Measurements from ENCODE around the gene NARS2. TPM values are rescaled to one million over a fixed set of nuclear protein-coding genes. Genes with fewer than 3 reads are reported as not detected.

The NARS2 gene
- total and polyA plus RNA-seq, 10 of the 15 experiments (the other 5 are each of a cell fraction or from before 2014, with no cell fraction given), result 22.2 to 45.3 (median 36.3) TPM

DNA sequence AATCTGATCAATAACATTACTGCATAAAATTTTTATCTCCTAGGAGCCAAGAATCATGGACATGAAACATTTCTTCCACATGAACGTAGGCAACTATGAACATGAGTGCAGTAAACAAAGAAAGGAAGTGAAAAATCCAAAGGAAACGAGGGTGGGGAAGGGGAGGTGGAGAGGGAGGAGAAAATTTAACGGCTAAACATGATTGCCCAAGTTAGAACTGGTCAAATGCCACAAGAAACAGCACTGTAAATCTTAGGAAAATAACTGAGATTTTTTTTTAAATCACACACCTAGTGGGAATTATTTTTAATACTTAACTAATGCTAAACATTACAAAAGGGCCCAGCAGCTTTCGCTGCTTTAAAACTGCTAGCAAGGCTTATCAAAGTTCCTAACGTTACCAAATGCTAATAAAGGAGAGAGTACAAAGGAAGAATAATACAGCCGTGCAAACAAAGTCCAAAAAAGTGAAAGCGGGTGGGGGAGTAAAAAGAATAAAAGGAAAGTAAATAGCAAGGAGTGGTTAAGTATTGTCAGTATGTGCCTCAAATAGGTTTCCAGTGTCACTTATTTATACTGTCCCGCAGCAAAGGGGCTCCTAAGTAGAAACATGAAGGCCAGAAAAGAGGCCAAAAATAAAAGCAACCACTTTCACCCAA is 13.7 kb downstream of the NARS2 start (continued):
- TF ChIP-seq, protein P1, sequence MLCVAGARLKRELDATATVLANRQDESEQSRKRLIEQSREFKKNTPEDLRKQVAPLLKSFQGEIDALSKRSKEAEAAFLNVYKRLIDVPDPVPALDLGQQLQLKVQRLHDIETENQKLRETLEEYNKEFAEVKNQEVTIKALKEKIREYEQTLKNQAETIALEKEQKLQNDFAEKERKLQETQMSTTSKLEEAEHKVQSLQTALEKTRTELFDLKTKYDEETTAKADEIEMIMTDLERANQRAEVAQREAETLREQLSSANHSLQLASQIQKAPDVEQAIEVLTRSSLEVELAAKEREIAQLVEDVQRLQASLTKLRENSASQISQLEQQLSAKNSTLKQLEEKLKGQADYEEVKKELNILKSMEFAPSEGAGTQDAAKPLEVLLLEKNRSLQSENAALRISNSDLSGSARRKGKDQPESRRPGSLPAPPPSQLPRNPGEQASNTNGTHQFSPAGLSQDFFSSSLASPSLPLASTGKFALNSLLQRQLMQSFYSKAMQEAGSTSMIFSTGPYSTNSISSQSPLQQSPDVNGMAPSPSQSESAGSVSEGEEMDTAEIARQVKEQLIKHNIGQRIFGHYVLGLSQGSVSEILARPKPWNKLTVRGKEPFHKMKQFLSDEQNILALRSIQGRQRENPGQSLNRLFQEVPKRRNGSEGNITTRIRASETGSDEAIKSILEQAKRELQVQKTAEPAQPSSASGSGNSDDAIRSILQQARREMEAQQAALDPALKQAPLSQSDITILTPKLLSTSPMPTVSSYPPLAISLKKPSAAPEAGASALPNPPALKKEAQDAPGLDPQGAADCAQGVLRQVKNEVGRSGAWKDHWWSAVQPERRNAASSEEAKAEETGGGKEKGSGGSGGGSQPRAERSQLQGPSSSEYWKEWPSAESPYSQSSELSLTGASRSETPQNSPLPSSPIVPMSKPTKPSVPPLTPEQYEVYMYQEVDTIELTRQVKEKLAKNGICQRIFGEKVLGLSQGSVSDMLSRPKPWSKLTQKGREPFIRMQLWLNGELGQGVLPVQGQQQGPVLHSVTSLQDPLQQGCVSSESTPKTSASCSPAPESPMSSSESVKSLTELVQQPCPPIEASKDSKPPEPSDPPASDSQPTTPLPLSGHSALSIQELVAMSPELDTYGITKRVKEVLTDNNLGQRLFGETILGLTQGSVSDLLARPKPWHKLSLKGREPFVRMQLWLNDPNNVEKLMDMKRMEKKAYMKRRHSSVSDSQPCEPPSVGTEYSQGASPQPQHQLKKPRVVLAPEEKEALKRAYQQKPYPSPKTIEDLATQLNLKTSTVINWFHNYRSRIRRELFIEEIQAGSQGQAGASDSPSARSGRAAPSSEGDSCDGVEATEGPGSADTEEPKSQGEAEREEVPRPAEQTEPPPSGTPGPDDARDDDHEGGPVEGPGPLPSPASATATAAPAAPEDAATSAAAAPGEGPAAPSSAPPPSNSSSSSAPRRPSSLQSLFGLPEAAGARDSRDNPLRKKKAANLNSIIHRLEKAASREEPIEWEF (IDR thresholded peaks at IDR 0.05; ENCODE audit: insufficient replicate concordance, low read depth, low read length), result no peak
- no peak for TF ChIP-seq HDGF (IDR thresholded peaks at IDR 0.05)
- TF ChIP-seq, protein P2, sequence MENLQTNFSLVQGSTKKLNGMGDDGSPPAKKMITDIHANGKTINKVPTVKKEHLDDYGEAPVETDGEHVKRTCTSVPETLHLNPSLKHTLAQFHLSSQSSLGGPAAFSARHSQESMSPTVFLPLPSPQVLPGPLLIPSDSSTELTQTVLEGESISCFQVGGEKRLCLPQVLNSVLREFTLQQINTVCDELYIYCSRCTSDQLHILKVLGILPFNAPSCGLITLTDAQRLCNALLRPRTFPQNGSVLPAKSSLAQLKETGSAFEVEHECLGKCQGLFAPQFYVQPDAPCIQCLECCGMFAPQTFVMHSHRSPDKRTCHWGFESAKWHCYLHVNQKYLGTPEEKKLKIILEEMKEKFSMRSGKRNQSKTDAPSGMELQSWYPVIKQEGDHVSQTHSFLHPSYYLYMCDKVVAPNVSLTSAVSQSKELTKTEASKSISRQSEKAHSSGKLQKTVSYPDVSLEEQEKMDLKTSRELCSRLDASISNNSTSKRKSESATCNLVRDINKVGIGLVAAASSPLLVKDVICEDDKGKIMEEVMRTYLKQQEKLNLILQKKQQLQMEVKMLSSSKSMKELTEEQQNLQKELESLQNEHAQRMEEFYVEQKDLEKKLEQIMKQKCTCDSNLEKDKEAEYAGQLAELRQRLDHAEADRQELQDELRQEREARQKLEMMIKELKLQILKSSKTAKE (IDR thresholded peaks at IDR 0.05; ENCODE audit: low read depth, poor library complexity, severe bottlenecking), result no peak
- TF ChIP-seq, protein P3, sequence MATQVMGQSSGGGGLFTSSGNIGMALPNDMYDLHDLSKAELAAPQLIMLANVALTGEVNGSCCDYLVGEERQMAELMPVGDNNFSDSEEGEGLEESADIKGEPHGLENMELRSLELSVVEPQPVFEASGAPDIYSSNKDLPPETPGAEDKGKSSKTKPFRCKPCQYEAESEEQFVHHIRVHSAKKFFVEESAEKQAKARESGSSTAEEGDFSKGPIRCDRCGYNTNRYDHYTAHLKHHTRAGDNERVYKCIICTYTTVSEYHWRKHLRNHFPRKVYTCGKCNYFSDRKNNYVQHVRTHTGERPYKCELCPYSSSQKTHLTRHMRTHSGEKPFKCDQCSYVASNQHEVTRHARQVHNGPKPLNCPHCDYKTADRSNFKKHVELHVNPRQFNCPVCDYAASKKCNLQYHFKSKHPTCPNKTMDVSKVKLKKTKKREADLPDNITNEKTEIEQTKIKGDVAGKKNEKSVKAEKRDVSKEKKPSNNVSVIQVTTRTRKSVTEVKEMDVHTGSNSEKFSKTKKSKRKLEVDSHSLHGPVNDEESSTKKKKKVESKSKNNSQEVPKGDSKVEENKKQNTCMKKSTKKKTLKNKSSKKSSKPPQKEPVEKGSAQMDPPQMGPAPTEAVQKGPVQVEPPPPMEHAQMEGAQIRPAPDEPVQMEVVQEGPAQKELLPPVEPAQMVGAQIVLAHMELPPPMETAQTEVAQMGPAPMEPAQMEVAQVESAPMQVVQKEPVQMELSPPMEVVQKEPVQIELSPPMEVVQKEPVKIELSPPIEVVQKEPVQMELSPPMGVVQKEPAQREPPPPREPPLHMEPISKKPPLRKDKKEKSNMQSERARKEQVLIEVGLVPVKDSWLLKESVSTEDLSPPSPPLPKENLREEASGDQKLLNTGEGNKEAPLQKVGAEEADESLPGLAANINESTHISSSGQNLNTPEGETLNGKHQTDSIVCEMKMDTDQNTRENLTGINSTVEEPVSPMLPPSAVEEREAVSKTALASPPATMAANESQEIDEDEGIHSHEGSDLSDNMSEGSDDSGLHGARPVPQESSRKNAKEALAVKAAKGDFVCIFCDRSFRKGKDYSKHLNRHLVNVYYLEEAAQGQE (IDR thresholded peaks at IDR 0.05; ENCODE audit: low read depth, low read length), result no peak
- TF ChIP-seq PML (IDR thresholded peaks at IDR 0.05; ENCODE audit: low read length), result no peak
